ENCODE measurements around the gene GPR78.
"Not testable (repeated sequence)": the region's sequence is repeated elsewhere in the genome, so short reads cannot be mapped to it uniquely, and the experiment has no call there.

The GPR78 gene

GRCh38 chr4:8560265-8561047 is 19.7 kb upstream of the GPR78 start:
- DNase-seq (ENCODE audit: low read depth in 2 of 2): no peak

- DNase-seq (ENCODE audit: low read depth in 2 of 2): no peak
Observed at GRCh38 chr4:8564595-8564994, 15.6 kb upstream of the GPR78 start.

GRCh38 chr4:8568068-8568668 is 12.0 kb upstream of the GPR78 start:
- no peak for DNase-seq (ENCODE audit: low read depth in 2 of 2)

- DNase-seq (ENCODE audit: low read depth in 2 of 2): no peak
Observed at GRCh38 chr4:8570201-8570600, 10.0 kb upstream of the GPR78 start.

- DNase-seq (ENCODE audit: low read depth in 2 of 2): no peak
Observed at GRCh38 chr4:8571702-8572685, 8.2 kb upstream of the GPR78 start.

- no peak for DNase-seq (ENCODE audit: low read depth in 2 of 2)
Observed at GRCh38 chr4:8573266-8573665, 6.9 kb upstream of the GPR78 start.

- DNase-seq (ENCODE audit: low read depth in 2 of 2): no peak
Observed at GRCh38 chr4:8574796-8575370, 5.3 kb upstream of the GPR78 start.

GRCh38 chr4:8575457-8575856 is 4.7 kb upstream of the GPR78 start:
- no peak for DNase-seq (ENCODE audit: low read depth in 2 of 2)

- not testable (repeated sequence) for DNase-seq (ENCODE audit: low read depth in 2 of 2)
Observed at GRCh38 chr4:8576591-8576990, 3.6 kb upstream of the GPR78 start.

- DNase-seq (ENCODE audit: low read depth in 2 of 2): no peak
Observed at GRCh38 chr4:8577046-8577445, 3.1 kb upstream of the GPR78 start.

- DNase-seq (ENCODE audit: low read depth in 2 of 2): no peak
Observed at GRCh38 chr4:8577972-8578371, 2.2 kb upstream of the GPR78 start.

GRCh38 chr4:8578717-8579116 is 1.5 kb upstream of the GPR78 start:
- DNase-seq (ENCODE audit: low read depth in 2 of 2): no peak

- DNase-seq (ENCODE audit: low read depth in 2 of 2): no peak
Observed at GRCh38 chr4:8579526-8580320, 469 bp upstream of the GPR78 start.

- no peak for DNase-seq (ENCODE audit: low read depth in 2 of 2)
Observed at GRCh38 chr4:8581094-8581861, 1.1 kb downstream of the GPR78 start.

- no peak for DNase-seq (ENCODE audit: low read depth in 2 of 2)
Observed at GRCh38 chr4:8582016-8582415, 1.8 kb downstream of the GPR78 start.

- no peak for DNase-seq (ENCODE audit: low read depth in 2 of 2)
Observed at GRCh38 chr4:8582436-8582835, 2.2 kb downstream of the GPR78 start.

GRCh38 chr4:8582941-8583654 is 2.9 kb downstream of the GPR78 start:
- DNase-seq (ENCODE audit: low read depth in 2 of 2): no peak

GRCh38 chr4:8583655-8584025 is 3.4 kb downstream of the GPR78 start:
- no peak for DNase-seq (ENCODE audit: low read depth in 2 of 2)

GRCh38 chr4:8585186-8585585 is 5.0 kb downstream of the GPR78 start:
- no peak for DNase-seq (ENCODE audit: low read depth in 2 of 2)

- DNase-seq (ENCODE audit: low read depth in 2 of 2): no peak
Observed at GRCh38 chr4:8585721-8586212, 5.6 kb downstream of the GPR78 start.
